GM12878 (cell line): ENCODE results near the gene MCM5. TPM values are rescaled to one million over a fixed set of nuclear protein-coding genes. Genes with fewer than 3 reads are reported as not detected.

ENCODE experiments used
- ATAC-seq: fragments of 200-7000 bp; cut with Tn5 transposase; 3 replicates; pipeline ENCODE4 v1.9.1; 2020; ENCODE audit warnings: mild to moderate bottlenecking, moderate library complexity
- BruUV-seq: library from RNA; stranded (reverse); fragments of 400-500 nt; replicated peaks from 2 replicates; lab custom pipeline; 2021; lab: Mats Ljungman, UMichigan
- CTCF ChIA-PET: fragments of 300-600 bp; sonication (Branson Sonifier 250); formaldehyde crosslinking; extraction: SDS; loops from one replicate; lab custom pipeline; 2021; ENCODE audit warnings: inconsistent platforms; lab: Yijun Ruan, JAX
- POLR2A ChIA-PET: fragments of 350-600 bp; formaldehyde crosslinking; extraction: SDS; loops from one replicate; lab custom pipeline; 2021; ENCODE audit warnings: inconsistent platforms; lab: Charles Lee
- RAD21 ChIA-PET: fragments of 300-600 bp; sonication (Branson Sonifier 250); formaldehyde crosslinking; loops from one replicate; lab custom pipeline; 2023; ENCODE audit warnings: antibody characterized with exemption; ENCODE audit not compliant: unreplicated experiment; lab: Charles Lee
- SMC1A ChIA-PET: fragments of 300-600 bp; sonication (Branson Sonifier 250); formaldehyde crosslinking; loops from one replicate; lab custom pipeline; 2023; ENCODE audit not compliant: unreplicated experiment, uncharacterized antibody; lab: Charles Lee
- DNase-seq: peaks from one replicate; pipeline ENCODE4 v3.0.0-alpha.2; 2011; ENCODE audit warnings: low read depth, low spot score
- FAIRE-seq: peaks from 3 replicates; lab custom pipeline; 2011; peaks lifted over from hg19 to GRCh38; lab: Jason Lieb, UNC
- H2AFZ ChIP-seq: 2 replicates; pipeline ENCODE4 v1.6.0; 2011; ENCODE audit warnings: low read depth, low read length, control low read depth; ENCODE audit not compliant: control insufficient read depth
- H3K27ac ChIP-seq: 2 replicates; pipeline ENCODE4 v1.5.1; 2011; ENCODE audit warnings: control low read depth; ENCODE audit not compliant: control insufficient read depth, insufficient read depth
- H3K27me3 ChIP-seq, 2 experiments: replicated peaks in 1 of 2; 2 replicates each; pipeline versions ENCODE4 v1.6.0 to v1.6.1; 2011; ENCODE audit warnings: low read length in 1 of 2; ENCODE audit not compliant: control insufficient read depth in 2 of 2, insufficient read depth in 2 of 2
- H3K36me3 ChIP-seq, 2 experiments: 2 replicates each; pipeline ENCODE4 v1.5.1; 2011; ENCODE audit warnings: low read length in 1 of 2; ENCODE audit not compliant: control insufficient read depth in 2 of 2, insufficient read depth in 2 of 2
- H3K4me1 ChIP-seq: 2 replicates; pipeline ENCODE4 v1.6.1; 2011; ENCODE audit warnings: mild to moderate bottlenecking, low read length, moderate library complexity, mixed read lengths; ENCODE audit not compliant: control insufficient read depth, insufficient read depth
- H3K4me2 ChIP-seq: 2 replicates; pipeline ENCODE4 v1.6.0; 2011; ENCODE audit warnings: control low read depth; ENCODE audit not compliant: control insufficient read depth, insufficient read depth
- H3K4me3 ChIP-seq: fragments of 200-600 bp; sonication (generic); 2 replicates; pipeline ENCODE4 v1.5.1; 2016
- H3K79me2 ChIP-seq: 2 replicates; pipeline ENCODE4 v1.6.0; 2011; ENCODE audit warnings: low read length; ENCODE audit not compliant: control insufficient read depth, insufficient read depth
- H3K9ac ChIP-seq: 2 replicates; pipeline ENCODE4 v1.8.0; 2011; ENCODE audit warnings: low read length, control low read depth, mixed read lengths; ENCODE audit not compliant: control insufficient read depth, insufficient read depth
- H3K9me3 ChIP-seq: replicated peaks from 3 replicates; pipeline ENCODE4 v1.5.1; 2011; ENCODE audit warnings: mild to moderate bottlenecking, low read length; ENCODE audit not compliant: control insufficient read depth, insufficient read depth
- H4K20me1 ChIP-seq: 2 replicates; pipeline ENCODE4 v1.6.0; 2011; ENCODE audit not compliant: control insufficient read depth, insufficient read depth
- ETV6 ChIP-seq, 2 experiments: fragments of 450-650 bp in 1 of 2; IDR thresholded peaks in 1 of 2; conservative IDR thresholded peaks in 1 of 2; 2 replicates each; pipeline ENCODE4 v1.6.1; 2014; ENCODE audit warnings: antibody characterized with exemption in 1 of 2, borderline replicate concordance in 1 of 2, low read depth in 1 of 2, mild to moderate bottlenecking in 1 of 2, moderate library complexity in 1 of 2
- EZH2 ChIP-seq: IDR thresholded peaks from 2 replicates; pipeline ENCODE4 v1.6.1; 2012; ENCODE audit warnings: low read depth, mild to moderate bottlenecking, control low read depth, inconsistent platforms, low read length, borderline replicate concordance; ENCODE audit not compliant: control insufficient read depth
- FOXM1 ChIP-seq: IDR thresholded peaks from 2 replicates; pipeline ENCODE4 v1.6.1; 2012; ENCODE audit warnings: low read depth, mild to moderate bottlenecking, inconsistent platforms, low read length, moderate library complexity
- KLF5 ChIP-seq: fragments of 450-650 bp; IDR thresholded peaks from 2 replicates; pipeline ENCODE4 v1.6.1; 2014; ENCODE audit warnings: mild to moderate bottlenecking; ENCODE audit not compliant: partially characterized antibody
- MTA3 ChIP-seq: IDR thresholded peaks from 2 replicates; pipeline ENCODE4 v1.6.1; 2012; ENCODE audit warnings: low read length, inconsistent platforms, borderline replicate concordance
- NFYB ChIP-seq: IDR thresholded peaks from 2 replicates; pipeline ENCODE4 v1.6.1; 2011; ENCODE audit warnings: low read depth, mild to moderate bottlenecking, low read length, improper control_type of control experiment, moderate library complexity; ENCODE audit not compliant: insufficient read depth
- RCOR1 ChIP-seq: conservative IDR thresholded peaks from 2 replicates; pipeline ENCODE4 v1.6.1; 2012; ENCODE audit warnings: low read depth, low read length, improper control_type of control experiment
- SP1 ChIP-seq: IDR thresholded peaks from one replicate; pipeline ENCODE4 v1.6.1; 2011; ENCODE audit warnings: low read depth, low read length
- SRF ChIP-seq, 2 experiments: IDR thresholded peaks; 2 replicates each; pipeline ENCODE4 v1.6.1; 2011; ENCODE audit warnings: low read depth in 2 of 2, low read length in 2 of 2, mild to moderate bottlenecking in 1 of 2, moderate library complexity in 1 of 2
- TAF1 ChIP-seq: IDR thresholded peaks from 2 replicates; pipeline ENCODE4 v1.6.1; 2011; ENCODE audit warnings: mild to moderate bottlenecking, low read depth, low read length, borderline replicate concordance
- TARDBP ChIP-seq: IDR thresholded peaks from 2 replicates; pipeline ENCODE4 v1.6.1; 2016; ENCODE audit warnings: borderline replicate concordance
- ZNF274 ChIP-seq: IDR thresholded peaks from one replicate; pipeline ENCODE4 v1.8.0; 2011; ENCODE audit not compliant: insufficient read length, insufficient read depth
- ZNF622 ChIP-seq: fragments of 450-650 bp; IDR thresholded peaks from 2 replicates; pipeline ENCODE4 v1.6.1; 2017; ENCODE audit warnings: mild to moderate bottlenecking, inconsistent platforms
- ZSCAN29 ChIP-seq: fragments of 450-650 bp; IDR thresholded peaks from 2 replicates; pipeline ENCODE4 v1.6.1; 2017; ENCODE audit warnings: mild to moderate bottlenecking, moderate library complexity
- whole genome bisulfite sequencing: methylation state at CpG from one replicate; pipeline ENCODE4 v1.1.6; 2016; ENCODE audit warnings: low lambda C conversion rate; ENCODE audit not compliant: insufficient replicate concordance, insufficient coverage; ENCODE audit errors: missing lambda C conversion rate; 5-methylcytosine and 5-hydroxymethylcytosine counted together
- in situ Hi-C: fragments of 300-500 bp; cut with MboI; formaldehyde crosslinking; loops from 9 replicates; pipeline ENCODE4 v1.14.3; 2018; ENCODE audit warnings: mixed read lengths
- intact Hi-C: fragments of 100-400 bp; cut with micrococcal nuclease; formaldehyde crosslinking; loops from one replicate; pipeline ENCODE4 v1.14.2; 2022; ENCODE audit not compliant: unreplicated experiment
- polyA plus RNA-seq, 11 experiments: library from polyadenylated mRNA; depleted of rRNA in 4 of 11; unstranded in 6 of 11; stranded (reverse) in 5 of 11; fragments of >200 nt; fragmentation: Nextera tagmentation in 4 of 11; fragmentation: Illumina TruSeq in 1 of 11; extraction: Ambion mirVana in 4 of 11; extraction: Trizol in 1 of 11; gene quantifications; 1 replicate in 1 of 11; 2 replicates in 10 of 11; pipeline versions ENCODE4 v1.2.1 to v1.2.3, GENCODE V29; 2011 to 2016; ENCODE audit warnings: inconsistent platforms in 2 of 11, missing spikeins in 2 of 11, low read depth in 1 of 11
- total RNA-seq, 4 experiments: library from RNA; depleted of rRNA in 3 of 4; stranded (reverse); fragments of >200 nt in 3 of 4; fragmentation: Illumina TruSeq in 1 of 4; extraction: Trizol in 1 of 4; gene quantifications; 2 replicates each; pipeline versions ENCODE4 v1.2.1 to v1.2.3, GENCODE V29; 2013 to 2021

Gene MCM5
- total and polyA plus RNA-seq, 10 of the 15 experiments (the other 5 are each of a cell fraction or from before 2014, with no cell fraction given), result 14.1 to 360 (median 164) TPM

DNA sequence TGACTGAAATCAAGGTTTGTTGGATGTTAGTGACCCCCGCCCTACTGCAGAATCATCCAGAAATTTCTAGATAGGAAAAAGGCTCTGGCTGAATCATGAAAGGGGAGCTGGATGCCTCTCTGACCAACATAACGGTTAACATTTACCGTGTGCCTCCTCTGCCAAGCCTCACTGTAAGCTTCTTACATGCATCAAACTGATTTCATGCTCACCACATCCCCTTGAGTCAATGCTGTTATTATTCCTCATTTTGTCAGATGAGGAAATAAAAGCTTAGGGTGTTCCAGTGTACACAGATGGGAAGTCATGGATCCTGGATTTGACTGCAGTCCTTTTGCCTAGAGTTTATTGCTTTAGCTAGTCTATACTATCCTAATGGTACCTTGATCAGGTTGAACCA lies 24.9 kb upstream of the MCM5 start:
- no peak for DNase-seq
- intact Hi-C loops (no loop called here), in situ Hi-C loops (loop anchor here (25.0 kb wide), 1 partner anchor 1837 kb away; the partner anchor contains the start of gene SSTR3)
- ChIA-PET CTCF (interaction anchor here (0.6 to 2.5 kb wide), 6 partner anchors 14 to 368 kb away, joined by 3 to 29 read pairs (median 4); no protein-coding TSS in a partner anchor), RAD21 (interaction anchor here (0.9 to 2.8 kb wide), 4 partner anchors 22 to 36 kb away, joined by 3 to 23 read pairs (median 15); no protein-coding TSS in a partner anchor), SMC1A (interaction anchor here (0.6 to 3.0 kb wide), 9 partner anchors 11 to 273 kb away, joined by 3 to 22 read pairs (median 3); partner anchors contain the start of gene APOL6), POLR2A (interaction anchor here (0.5 to 1.5 kb wide), 2 partner anchors 10 to 210 kb away, joined by 3 to 8 read pairs; no protein-coding TSS in a partner anchor)
- WGBS, result 100% methylated on average over 3 of the region's 3 CpGs
- H3K79me2 ChIP-seq, result no peaks in the 10 kb centered on the region
- FAIRE-seq, result no peak
- H3K27me3 ChIP-seq, result no peaks in the 10 kb centered on the region
- BruUV-seq, result no TSS peak
- H4K20me1 ChIP-seq, result no peaks in the 10 kb centered on the region
- no peak overlapping the region for H3K9ac ChIP-seq
- no peak for ATAC-seq
- peaks cover 38% of the 10 kb centered on the region for H3K4me1 ChIP-seq
- no peak overlapping the region for H3K4me2 ChIP-seq
- TF ChIP-seq ZNF622 (no peak), NFYB (no peak), TAF1 (no peak), FOXM1 (no peak), EZH2 (no peak), RCOR1 (no peak), SP1 (no peak), TARDBP (no peak), ZNF274 (no peak), MTA3 (no peak), ZSCAN29 (no peak), SRF (IDR thresholded peaks at IDR 0.05; ENCODE audit: low read depth in 2 of 2, low read length in 2 of 2) (no peak), KLF5 (no peak), ETV6 (conservative IDR thresholded peaks at IDR 0.05 in 1 of 2, IDR thresholded peaks at IDR 0.05 in 1 of 2; ENCODE audit: borderline replicate concordance in 1 of 2, low read depth in 1 of 2) (no peak)
- no peak overlapping the region for H3K27ac ChIP-seq
- no peak overlapping the region for H2AFZ ChIP-seq
- no peak overlapping the region for H3K4me3 ChIP-seq
- H3K9me3 ChIP-seq, result no peaks in the 10 kb centered on the region
- H3K36me3 ChIP-seq, result no peaks in the 10 kb centered on the region
